CD4-positive, CD25-positive, alpha-beta regulatory T cell (primary cell): ENCODE data around the gene SPINT2. TPM values are rescaled to one million over a fixed set of nuclear protein-coding genes. Genes with fewer than 3 reads are reported as not detected.
"Not testable (repeated sequence)": the region's sequence is repeated elsewhere in the genome, so short reads cannot be mapped to it uniquely, and the experiment has no call there.

Source experiments
- ATAC-seq, 2 donors: fragments of 150-1000 bp; cut with Tn5 transposase; one replicate each; pipeline ENCODE4 v1.10.0; 2021; ENCODE audit warnings: low read depth in 2 of 2, moderate number of reproducible peaks in 2 of 2, moderate library complexity in 1 of 2
- DNase-seq, 3 donors: peaks; one replicate each; pipeline versions ENCODE4 v3.0.0 to v3.0.0-alpha.2; 2012 to 2022; ENCODE audit warnings: mixed read lengths in 1 of 3
- H3K27ac ChIP-seq: one replicate; pipeline ENCODE4 v1.7.0; 2013; ENCODE audit warnings: mild to moderate bottlenecking, low read length; ENCODE audit not compliant: insufficient read depth, poor library complexity, severe bottlenecking
- H3K27me3 ChIP-seq: one replicate; pipeline ENCODE4 v1.7.0; 2013; ENCODE audit warnings: low read length; ENCODE audit not compliant: control insufficient read depth, insufficient read depth
- H3K36me3 ChIP-seq: one replicate; pipeline ENCODE4 v1.7.0; 2013; ENCODE audit warnings: mild to moderate bottlenecking, low read length, moderate library complexity; ENCODE audit not compliant: control insufficient read depth, insufficient read depth
- H3K4me1 ChIP-seq: 2 replicates; pipeline ENCODE4 v1.7.0; 2013; ENCODE audit warnings: mild to moderate bottlenecking, low read length; ENCODE audit not compliant: insufficient read depth, control insufficient read depth, poor library complexity, severe bottlenecking
- H3K4me3 ChIP-seq: one replicate; pipeline ENCODE4 v1.7.0; 2013; ENCODE audit warnings: low read depth, mild to moderate bottlenecking, low read length, moderate library complexity
- H3K9me3 ChIP-seq, 2 experiments: 1 replicate in 1 of 2; 2 replicates in 1 of 2; pipeline ENCODE4 v1.7.0; 2013; ENCODE audit warnings: low read length in 2 of 2, mild to moderate bottlenecking in 1 of 2, moderate library complexity in 1 of 2; ENCODE audit not compliant: control insufficient read depth in 2 of 2
- H3K27ac Mint-ChIP-seq, 3 donors: one replicate each; pipeline ENCODE4 v1.8.0; 2020 to 2022; ENCODE audit warnings: mild to moderate bottlenecking in 3 of 3, mixed read lengths in 3 of 3, moderate library complexity in 2 of 3
- H3K27me3 Mint-ChIP-seq: one replicate; pipeline ENCODE4 v1.8.0; 2022; ENCODE audit warnings: mild to moderate bottlenecking, mixed read lengths
- H3K36me3 Mint-ChIP-seq: one replicate; pipeline ENCODE4 v1.8.0; 2020; ENCODE audit warnings: mixed read lengths
- H3K4me1 Mint-ChIP-seq, 4 donors: one replicate each; pipeline ENCODE4 v1.8.0; 2020 to 2022; ENCODE audit warnings: mixed read lengths in 4 of 4, mild to moderate bottlenecking in 1 of 4
- H3K4me3 Mint-ChIP-seq, 4 donors: one replicate each; pipeline ENCODE4 v1.8.0; 2020 to 2022; ENCODE audit warnings: mild to moderate bottlenecking in 4 of 4, mixed read lengths in 4 of 4, moderate library complexity in 3 of 4
- H3K9me3 Mint-ChIP-seq, 7 donors: one replicate each; pipeline ENCODE4 v1.8.0; 2020 to 2022; ENCODE audit warnings: mixed read lengths in 7 of 7, mild to moderate bottlenecking in 3 of 7, moderate library complexity in 2 of 7
- polyA plus RNA-seq, 4 donors: library from polyadenylated mRNA; unstranded; fragments of 300-500 nt; fragmentation: Illumina TruSeq; gene quantifications; one replicate each; pipeline ENCODE4 v1.2.3, GENCODE V29; 2021
- total RNA-seq: library from RNA; stranded (reverse); gene quantifications from one replicate; pipeline ENCODE4 v1.2.3, GENCODE V29; 2022

SPINT2 gene
- total and polyA plus RNA-seq, 5 donors from 2014 or later: 15.6 to 70.4 (median 40.0) TPM

GRCh38 chr19:38252941-38253691, 11.3 kb upstream of the SPINT2 start:
- no peak overlapping the region for H3K4me3 Mint-ChIP-seq
- Histone ChIP-seq H3K27ac (no peak overlapping the region), H3K36me3 (no peaks in the 10 kb centered on the region), H3K9me3 (no peaks in the 10 kb centered on the region), H3K27me3 (peaks cover 2% of the 10 kb centered on the region), H3K4me3 (no peak overlapping the region), H3K4me1 (peaks cover 4% of the 10 kb centered on the region)
- ATAC-seq: no peak
- H3K27me3 Mint-ChIP-seq: peaks cover 30% of the 10 kb centered on the region
- no peaks in the 10 kb centered on the region for H3K36me3 Mint-ChIP-seq
- no peak for DNase-seq
- no peaks in the 10 kb centered on the region for H3K9me3 Mint-ChIP-seq
- no peak overlapping the region for H3K27ac Mint-ChIP-seq
- peaks cover 0 to 8% (median 6%) of the 10 kb centered on the region in 4 donors for H3K4me1 Mint-ChIP-seq

- Histone ChIP-seq H3K9me3 (no peaks in the 10 kb centered on the region), H3K4me1 (peaks cover 4% of the 10 kb centered on the region), H3K27ac (no peak overlapping the region), H3K36me3 (no peaks in the 10 kb centered on the region), H3K4me3 (no peak overlapping the region), H3K27me3 (peaks cover 2% of the 10 kb centered on the region)
- Mint-ChIP-seq H3K4me1 (peaks cover 0 to 8% (median 6%) of the 10 kb centered on the region in 4 donors), H3K27me3 (peaks cover 33% of the 10 kb centered on the region), H3K4me3 (no peak overlapping the region), H3K9me3 (no peaks in the 10 kb centered on the region), H3K36me3 (no peaks in the 10 kb centered on the region), H3K27ac (no peak overlapping the region)
- DNase-seq: no peak
- ATAC-seq: no peak
Observed at GRCh38 chr19:38253788-38254187, 10.6 kb upstream of the SPINT2 start.

GRCh38 chr19:38255383-38256014, 8.9 kb upstream of the SPINT2 start:
- Histone ChIP-seq H3K36me3 (no peaks in the 10 kb centered on the region), H3K4me3 (no peak overlapping the region), H3K4me1 (peaks cover 4% of the 10 kb centered on the region), H3K9me3 (no peaks in the 10 kb centered on the region), H3K27me3 (peaks cover 2% of the 10 kb centered on the region), H3K27ac (no peak overlapping the region)
- H3K27ac Mint-ChIP-seq: no peak overlapping the region
- no peaks in the 10 kb centered on the region for H3K36me3 Mint-ChIP-seq
- no peak for DNase-seq
- ATAC-seq: no peak
- H3K9me3 Mint-ChIP-seq: no peaks in the 10 kb centered on the region
- peaks cover 0 to 8% (median 6%) of the 10 kb centered on the region in 4 donors for H3K4me1 Mint-ChIP-seq
- peaks cover 33% of the 10 kb centered on the region for H3K27me3 Mint-ChIP-seq
- no peak overlapping the region for H3K4me3 Mint-ChIP-seq

GRCh38 chr19:38261942-38262341, 2.4 kb upstream of the SPINT2 start:
- Mint-ChIP-seq H3K4me1 (peaks cover 0 to 29% (median 18%) of the 10 kb centered on the region in 4 donors), H3K27me3 (peaks cover 21% of the 10 kb centered on the region)
- H3K4me3 Mint-ChIP-seq, H3K36me3 ChIP-seq, H3K9me3 ChIP-seq, ATAC-seq, H3K27ac ChIP-seq, H3K4me3 ChIP-seq, H3K9me3 Mint-ChIP-seq, H3K27ac Mint-ChIP-seq, H3K27me3 ChIP-seq, H3K36me3 Mint-ChIP-seq, DNase-seq: not testable (repeated sequence)
- peaks cover 18% of the 10 kb centered on the region for H3K4me1 ChIP-seq

GRCh38 chr19:38262585-38263268, 1.6 kb upstream of the SPINT2 start:
- Mint-ChIP-seq H3K27ac (no peak overlapping the region), H3K4me3 (peak overlapping the region in 3 of 4 donors; percentile 29 to 82 (median 57)), H3K27me3 (peaks cover 16% of the 10 kb centered on the region), H3K9me3 (peaks cover 0 to under 1% (median 0%) of the 10 kb centered on the region in 7 donors), H3K36me3 (no peaks in the 10 kb centered on the region), H3K4me1 (peaks cover 0 to 35% (median 18%) of the 10 kb centered on the region in 4 donors)
- DNase-seq (no peak), ATAC-seq (no peak)
- Histone ChIP-seq H3K27ac (no peak overlapping the region), H3K4me3 (no peak overlapping the region), H3K36me3 (no peaks in the 10 kb centered on the region), H3K9me3 (no peaks in the 10 kb centered on the region), H3K27me3 (no peaks in the 10 kb centered on the region), H3K4me1 (peaks cover 18% of the 10 kb centered on the region)

GRCh38 chr19:38263689-38264485, 486 bp upstream of the SPINT2 start:
- H3K4me1 ChIP-seq: peaks cover 18% of the 10 kb centered on the region
- no peaks in the 10 kb centered on the region for H3K36me3 ChIP-seq
- no peaks in the 10 kb centered on the region for H3K27me3 ChIP-seq
- no peaks in the 10 kb centered on the region for H3K36me3 Mint-ChIP-seq
- H3K4me3 Mint-ChIP-seq: peak overlapping the region; percentile 68 to 86 (median 82)
- peaks cover 0 to 1% (median 0%) of the 10 kb centered on the region in 7 donors for H3K9me3 Mint-ChIP-seq
- peaks cover 10% of the 10 kb centered on the region for H3K27me3 Mint-ChIP-seq
- peak overlapping the region; percentile 66 for H3K27ac ChIP-seq
- ATAC-seq (peak; percentile 87), DNase-seq (peak; percentile 70 to 76 (median 73))
- no peaks in the 10 kb centered on the region for H3K9me3 ChIP-seq
- peak overlapping the region; percentile 13 for H3K4me3 ChIP-seq
- peaks cover 0 to 41% (median 21%) of the 10 kb centered on the region in 4 donors for H3K4me1 Mint-ChIP-seq
- H3K27ac Mint-ChIP-seq: peak overlapping the region; percentile 60 to 92 (median 84)

GRCh38 chr19:38265213-38265861, 964 bp downstream of the SPINT2 start:
- Mint-ChIP-seq H3K9me3 (peaks cover 0 to 1% (median 0%) of the 10 kb centered on the region in 7 donors), H3K36me3 (peaks cover 4% of the 10 kb centered on the region), H3K4me3 (peak overlapping the region; percentile 68 to 89 (median 83)), H3K27me3 (peaks cover 10% of the 10 kb centered on the region), H3K27ac (peak overlapping the region; percentile 52 to 80 (median 68)), H3K4me1 (peaks cover 0 to 41% (median 21%) of the 10 kb centered on the region in 4 donors)
- H3K9me3 ChIP-seq: no peaks in the 10 kb centered on the region
- peaks cover 18% of the 10 kb centered on the region for H3K4me1 ChIP-seq
- peak overlapping the region; percentile 19 for H3K4me3 ChIP-seq
- H3K27ac ChIP-seq: no peak overlapping the region
- ATAC-seq (no peak), DNase-seq (peak in 2 of 3 donors; percentile 10 to 27)
- no peaks in the 10 kb centered on the region for H3K36me3 ChIP-seq
- no peaks in the 10 kb centered on the region for H3K27me3 ChIP-seq
